Loucy (cell line): ENCODE data around the gene MOB1A.

Experiments used
- CTCF ChIP-seq: fragments of 200-600 bp; sonication (generic); conservative IDR thresholded peaks from 2 replicates; pipeline ENCODE4 v1.5.1; 2014; ENCODE audit warnings: mild to moderate bottlenecking, antibody characterized with exemption, low read length
- EZH2phosphoT487 ChIP-seq: fragments of 200-600 bp; IDR thresholded peaks from 2 replicates; pipeline ENCODE4 v1.6.1; 2018; ENCODE audit warnings: antibody characterized with exemption, mild to moderate bottlenecking, moderate library complexity, borderline replicate concordance

- TF ChIP-seq CTCF (peak; percentile 30), EZH2phosphoT487 (no peak)
Observed at GRCh38 chr2:74138600-74139323, 39.9 kb downstream of the MOB1A start.
